Endothelial cell of umbilical vein (primary cell): ENCODE results near the gene POLG. TPM values are rescaled to one million over a fixed set of nuclear protein-coding genes. Genes with fewer than 3 reads are reported as not detected.

ENCODE experiments used
- BruUV-seq: library from RNA; stranded (reverse); fragments of 400-500 nt; replicated peaks from 2 replicates; lab custom pipeline; 2021; lab: Mats Ljungman, UMichigan
- CTCF ChIA-PET: fragments of 300-600, 350-600 bp; sonication (Branson Sonifier 250); formaldehyde crosslinking; loops from one replicate; lab custom pipeline; 2021; ENCODE audit warnings: antibody characterized with exemption, inconsistent platforms; lab: Charles Lee
- POLR2A ChIA-PET: fragments of 300-600, 350-600 bp; sonication (Branson Sonifier 250); formaldehyde crosslinking; loops from one replicate; lab custom pipeline; 2021; ENCODE audit warnings: antibody characterized with exemption, inconsistent platforms; lab: Charles Lee
- DNase-seq: peaks from one replicate; pipeline ENCODE4 v3.0.0-alpha.2; 2011; ENCODE audit warnings: low read depth, low spot score
- FAIRE-seq: peaks from 2 replicates; lab custom pipeline; 2011; peaks lifted over from hg19 to GRCh38; lab: Jason Lieb, UNC
- H2AFZ ChIP-seq: 2 replicates; pipeline ENCODE4 v1.6.0; 2012; ENCODE audit warnings: low read depth, low read length, control low read depth, inconsistent platforms
- H3K27ac ChIP-seq: 2 replicates; pipeline ENCODE4 v1.5.1; 2011; ENCODE audit warnings: low read depth, mild to moderate bottlenecking, control low read depth, low read length, moderate library complexity; ENCODE audit not compliant: insufficient read depth
- H3K27me3 ChIP-seq, 2 experiments: 2 replicates each; pipeline versions ENCODE4 v1.6.0 to v1.6.1; 2011; ENCODE audit warnings: low read length in 2 of 2, mixed read lengths in 1 of 2; ENCODE audit not compliant: control insufficient read depth in 2 of 2, insufficient read depth in 2 of 2
- H3K36me3 ChIP-seq, 2 experiments: 2 replicates in 1 of 2; 3 replicates in 1 of 2; pipeline ENCODE4 v1.5.1; 2011; ENCODE audit warnings: low read length in 2 of 2, mild to moderate bottlenecking in 1 of 2, moderate library complexity in 1 of 2; ENCODE audit not compliant: control insufficient read depth in 2 of 2, insufficient read depth in 2 of 2; ENCODE audit errors: extremely low read depth in 1 of 2
- H3K4me1 ChIP-seq: 3 replicates; pipeline ENCODE4 v1.5.1; 2011; ENCODE audit warnings: mild to moderate bottlenecking, low read length; ENCODE audit not compliant: control insufficient read depth, insufficient read depth; ENCODE audit errors: extremely low read depth
- H3K4me2 ChIP-seq: 2 replicates; pipeline ENCODE4 v1.6.1; 2011; ENCODE audit warnings: low read length, control low read depth, mixed read lengths; ENCODE audit not compliant: insufficient read depth
- H3K4me3 ChIP-seq, 3 experiments: fragments of 200-600 bp in 1 of 3; sonication (generic), shearing (Covaris generic) in 1 of 3; replicated peaks in 1 of 3; 2 replicates each; pipeline ENCODE4 v1.5.1; 2011 to 2016; ENCODE audit warnings: control low read depth in 3 of 3, low read length in 3 of 3, mild to moderate bottlenecking in 2 of 3, inconsistent platforms in 1 of 3, low read depth in 1 of 3, moderate library complexity in 1 of 3; ENCODE audit not compliant: insufficient read depth in 1 of 3
- H3K79me2 ChIP-seq: 2 replicates; pipeline ENCODE4 v1.6.0; 2012; ENCODE audit warnings: low read length, inconsistent platforms; ENCODE audit not compliant: control insufficient read depth, insufficient read depth
- H3K9ac ChIP-seq: replicated peaks from 2 replicates; pipeline ENCODE3; 2011; ENCODE audit warnings: low read length, control low read depth; ENCODE audit not compliant: insufficient read depth; ENCODE audit errors: extremely low read depth
- H3K9me1 ChIP-seq: replicated peaks from 3 replicates; pipeline ENCODE4 v1.6.0; 2011; ENCODE audit warnings: mild to moderate bottlenecking, low read length; ENCODE audit not compliant: control insufficient read depth, insufficient read depth; ENCODE audit errors: extremely low read depth
- H3K9me3 ChIP-seq: replicated peaks from 2 replicates; pipeline ENCODE4 v1.5.1; 2012; ENCODE audit warnings: low read length, inconsistent platforms; ENCODE audit not compliant: control insufficient read depth, insufficient read depth
- H4K20me1 ChIP-seq: replicated peaks from 2 replicates; pipeline ENCODE3; 2011; ENCODE audit warnings: mild to moderate bottlenecking, low read length; ENCODE audit not compliant: control insufficient read depth, insufficient read depth; ENCODE audit errors: extremely low read depth
- EZH2 ChIP-seq: IDR thresholded peaks from 2 replicates; pipeline ENCODE4 v1.6.1; 2012; ENCODE audit warnings: borderline replicate concordance, low read depth, mild to moderate bottlenecking, moderate library complexity, low read length, inconsistent platforms; ENCODE audit not compliant: severe bottlenecking
- FOS ChIP-seq: IDR thresholded peaks from 2 replicates; pipeline ENCODE4 v1.6.1; 2011; ENCODE audit warnings: mild to moderate bottlenecking, low read length, moderate library complexity, borderline replicate concordance; ENCODE audit not compliant: insufficient read depth
- GATA2 ChIP-seq: IDR thresholded peaks from 2 replicates; pipeline ENCODE4 v1.7.0; 2011; ENCODE audit warnings: low read depth, mild to moderate bottlenecking, moderate library complexity, mixed read lengths, low read length; ENCODE audit not compliant: insufficient read length, insufficient read depth
- JUN ChIP-seq: IDR thresholded peaks from 2 replicates; pipeline ENCODE4 v1.6.1; 2011; ENCODE audit warnings: borderline replicate concordance, low read depth; ENCODE audit not compliant: insufficient read length, insufficient read depth
- MYC ChIP-seq: IDR thresholded peaks from one replicate; pipeline ENCODE4 v1.6.1; 2011; ENCODE audit warnings: mild to moderate bottlenecking, low read depth, low read length
- POLR2A ChIP-seq: IDR thresholded peaks from 2 replicates; pipeline ENCODE4 v1.6.1; 2012; ENCODE audit warnings: low read depth, mild to moderate bottlenecking, control low read depth, low read length
- POLR2AphosphoS5 ChIP-seq: IDR thresholded peaks from 2 replicates; pipeline ENCODE4 v1.6.1; 2012; ENCODE audit warnings: low read depth, mild to moderate bottlenecking, control low read depth, low read length, moderate library complexity; ENCODE audit not compliant: insufficient read depth
- dilution Hi-C: fragments of 300-500 bp; cut with MboI; formaldehyde crosslinking; loops from one replicate; pipeline ENCODE4 v1.15.0; 2019; ENCODE audit warnings: low sequenced_read_pairs; ENCODE audit not compliant: extremely low pct_ligation_motif_present
- intact Hi-C: fragments of 100-400 bp; cut with micrococcal nuclease; formaldehyde crosslinking; loops from one replicate; pipeline ENCODE4 v1.10.0; 2022
- polyA plus RNA-seq, 4 experiments: library from polyadenylated mRNA; depleted of rRNA in 3 of 4; stranded (reverse) in 3 of 4; unstranded in 1 of 4; fragments of >200 nt; gene quantifications; 2 replicates each; pipeline versions ENCODE4 v1.2.1 to v1.2.3, GENCODE V29; 2011 to 2012; ENCODE audit warnings: missing spikeins in 1 of 4
- total RNA-seq: library from RNA; stranded (reverse); gene quantifications from 2 replicates; pipeline ENCODE4 v1.2.3, GENCODE V29; 2021
- TF ChIP-seq, protein P1 (sequence below): IDR thresholded peaks from 2 replicates; pipeline ENCODE4 v1.6.1; 2011; ENCODE audit not compliant: insufficient read depth, insufficient read length
- TF ChIP-seq, protein P2 (sequence below), 2 donors: IDR thresholded peaks; 1 replicate in 1 of 2; 2 replicates in 1 of 2; pipeline ENCODE4 v1.5.1; 2011; ENCODE audit warnings: low read length in 2 of 2, mild to moderate bottlenecking in 2 of 2, moderate library complexity in 2 of 2, control low read depth in 1 of 2, inconsistent platforms in 1 of 2, low read depth in 1 of 2; ENCODE audit not compliant: insufficient read depth in 1 of 2; ENCODE audit errors: extremely low read depth in 1 of 2

The POLG gene
- total and polyA plus RNA-seq, 2 donors (not counting 3 experiments of a cell fraction or from before 2014, with no cell fraction given) = 36.6 to 77.7 TPM

DNA sequence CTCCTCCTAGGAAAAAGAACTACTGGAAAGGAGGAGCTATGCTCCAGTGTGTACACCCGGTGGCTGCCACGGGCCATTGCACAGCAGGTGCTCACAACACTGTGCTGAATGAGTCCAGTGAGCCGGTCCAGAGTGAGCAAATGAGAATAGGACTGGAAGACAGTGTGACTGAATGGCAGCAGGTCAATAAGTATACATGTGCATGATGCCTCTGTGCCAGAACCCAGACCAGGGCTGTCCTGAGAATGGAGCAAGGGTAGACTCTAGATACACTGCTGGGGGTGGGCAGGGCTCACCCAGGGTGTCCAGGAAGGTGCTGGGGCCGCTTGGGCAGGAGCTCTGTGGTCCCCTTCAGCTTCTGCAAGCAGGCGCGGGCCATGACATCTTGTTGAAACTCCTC lies 8.3 kb downstream of the POLG start:
- no peaks in the 10 kb centered on the region for H3K9me1 ChIP-seq
- DNase-seq = no peak
- no peak for FAIRE-seq
- H3K4me2 ChIP-seq = no peak overlapping the region
- intact Hi-C loops = no loop called here
- H3K79me2 ChIP-seq = peaks cover 30% of the 10 kb centered on the region
- H4K20me1 ChIP-seq = peaks cover 3% of the 10 kb centered on the region
- H3K4me1 ChIP-seq = peaks cover 5% of the 10 kb centered on the region
- no peaks in the 10 kb centered on the region for H3K27me3 ChIP-seq
- no peaks in the 10 kb centered on the region for H3K9me3 ChIP-seq
- H3K9ac ChIP-seq = no peak overlapping the region
- no TSS peak for BruUV-seq
- no peak overlapping the region for H3K4me3 ChIP-seq
- ChIA-PET CTCF (interaction anchor here (1.3 to 3.0 kb wide), 2 partner anchors 8 to 32 kb away, joined by 4 to 7 read pairs; no protein-coding TSS in a partner anchor), POLR2A (no interaction called here)
- TF ChIP-seq JUN (no peak), EZH2 (no peak), POLR2AphosphoS5 (no peak), GATA2 (no peak), FOS (no peak), MYC (no peak), POLR2A (no peak)
- TF ChIP-seq, protein P1, sequence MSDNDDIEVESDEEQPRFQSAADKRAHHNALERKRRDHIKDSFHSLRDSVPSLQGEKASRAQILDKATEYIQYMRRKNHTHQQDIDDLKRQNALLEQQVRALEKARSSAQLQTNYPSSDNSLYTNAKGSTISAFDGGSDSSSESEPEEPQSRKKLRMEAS = no peak
- TF ChIP-seq, protein P2, sequence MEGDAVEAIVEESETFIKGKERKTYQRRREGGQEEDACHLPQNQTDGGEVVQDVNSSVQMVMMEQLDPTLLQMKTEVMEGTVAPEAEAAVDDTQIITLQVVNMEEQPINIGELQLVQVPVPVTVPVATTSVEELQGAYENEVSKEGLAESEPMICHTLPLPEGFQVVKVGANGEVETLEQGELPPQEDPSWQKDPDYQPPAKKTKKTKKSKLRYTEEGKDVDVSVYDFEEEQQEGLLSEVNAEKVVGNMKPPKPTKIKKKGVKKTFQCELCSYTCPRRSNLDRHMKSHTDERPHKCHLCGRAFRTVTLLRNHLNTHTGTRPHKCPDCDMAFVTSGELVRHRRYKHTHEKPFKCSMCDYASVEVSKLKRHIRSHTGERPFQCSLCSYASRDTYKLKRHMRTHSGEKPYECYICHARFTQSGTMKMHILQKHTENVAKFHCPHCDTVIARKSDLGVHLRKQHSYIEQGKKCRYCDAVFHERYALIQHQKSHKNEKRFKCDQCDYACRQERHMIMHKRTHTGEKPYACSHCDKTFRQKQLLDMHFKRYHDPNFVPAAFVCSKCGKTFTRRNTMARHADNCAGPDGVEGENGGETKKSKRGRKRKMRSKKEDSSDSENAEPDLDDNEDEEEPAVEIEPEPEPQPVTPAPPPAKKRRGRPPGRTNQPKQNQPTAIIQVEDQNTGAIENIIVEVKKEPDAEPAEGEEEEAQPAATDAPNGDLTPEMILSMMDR (IDR thresholded peaks at IDR 0.05; ENCODE audit: extremely low read depth in 1 of 2, insufficient read depth in 1 of 2, low read depth in 1 of 2, low read length in 2 of 2) = no peak
- dilution Hi-C loops = no loop called here
- H3K36me3 ChIP-seq = peaks cover 46 to 87% of the 10 kb centered on the region in 2 experiments
- no peak overlapping the region for H3K27ac ChIP-seq
- H2AFZ ChIP-seq = no peak overlapping the region
